Esophagus muscularis mucosa (tissue), 4 donors: ENCODE results near the gene SCN8A.

Source experiments
- CTCF ChIP-seq, 3 experiments: fragments of 200-600 bp in 2 of 3; fragments of 450-650 bp in 1 of 3; sonication (generic) in 2 of 3; IDR thresholded peaks; one replicate each; pipeline ENCODE4 v1.5.1; 2017 to 2019; ENCODE audit warnings: antibody characterized with exemption in 3 of 3, mild to moderate bottlenecking in 2 of 3, moderate library complexity in 1 of 3
- EP300 ChIP-seq: sonication (generic); formaldehyde crosslinking; IDR thresholded peaks from one replicate; pipeline ENCODE4 v1.6.1; 2017; ENCODE audit warnings: antibody characterized with exemption
- POLR2AphosphoS5 ChIP-seq, 2 donors: sonication (generic); formaldehyde crosslinking; IDR thresholded peaks; one replicate each; pipeline ENCODE4 v1.6.1; 2017; ENCODE audit warnings: antibody characterized with exemption in 2 of 2

GRCh38 chr12:51672334-51672733 lies 81.3 kb downstream of the SCN8A start:
- TF ChIP-seq CTCF (IDR thresholded peaks at IDR 0.05): no peak
- TF ChIP-seq EP300: no peak
- no peak for TF ChIP-seq POLR2AphosphoS5 (IDR thresholded peaks at IDR 0.05)
